Endothelial cell (in vitro differentiated cells): Measurements from ENCODE around the gene LENG8. TPM values are rescaled to one million over a fixed set of nuclear protein-coding genes. Genes with fewer than 3 reads are reported as not detected.
A peak's percentile ranks its signal among the peaks of the same experiment; 100 is the strongest.

Experiments
- DNase-seq: peaks from one replicate; pipeline ENCODE4 v3.0.0; 2021; ENCODE audit warnings: low spot score
- H3K27ac Mint-ChIP-seq: one replicate; pipeline ENCODE4 v1.8.0; 2021; ENCODE audit warnings: mixed read lengths, inconsistent platforms; ENCODE audit not compliant: unreplicated experiment
- H3K27me3 Mint-ChIP-seq: one replicate; pipeline ENCODE4 v1.8.0; 2021; ENCODE audit warnings: mild to moderate bottlenecking, moderate library complexity, mixed read lengths, inconsistent platforms; ENCODE audit not compliant: unreplicated experiment
- H3K36me3 Mint-ChIP-seq: one replicate; pipeline ENCODE4 v1.8.0; 2021; ENCODE audit warnings: mild to moderate bottlenecking, low read depth, mixed read lengths, inconsistent platforms; ENCODE audit not compliant: unreplicated experiment
- H3K4me1 Mint-ChIP-seq: one replicate; pipeline ENCODE4 v1.8.0; 2021; ENCODE audit warnings: mild to moderate bottlenecking, mixed read lengths, inconsistent platforms; ENCODE audit not compliant: unreplicated experiment
- H3K4me3 Mint-ChIP-seq: one replicate; pipeline ENCODE4 v1.8.0; 2021; ENCODE audit warnings: mild to moderate bottlenecking, mixed read lengths, inconsistent platforms; ENCODE audit not compliant: unreplicated experiment
- H3K9me3 Mint-ChIP-seq: one replicate; pipeline ENCODE4 v1.8.0; 2021; ENCODE audit warnings: mixed read lengths, inconsistent platforms; ENCODE audit not compliant: unreplicated experiment
- CTCF ChIP-seq: fragments of 200-600 bp; sonication (generic); IDR thresholded peaks from one replicate; pipeline ENCODE4 v1.5.0; 2021; ENCODE audit warnings: antibody characterized with exemption; ENCODE audit not compliant: unreplicated experiment
- total RNA-seq: library from RNA; stranded (reverse); fragmentation: NEBNext Ultra II Directional; extraction: Animal tissue kit (Norgen Biotek cat#: 25700); gene quantifications from one replicate; pipeline ENCODE4 v1.2.1, GENCODE V29; 2021; ENCODE audit not compliant: unreplicated experiment

LENG8 gene
- total RNA-seq, 1 donor from 2014 or later: 162 TPM

GRCh38 chr19:54462047-54462654 lies 13.2 kb downstream of the LENG8 start:
- Mint-ChIP-seq H3K4me1 (peaks cover 29% of the 10 kb centered on the region), H3K27me3 (peaks cover 32% of the 10 kb centered on the region), H3K36me3 (peaks cover 29% of the 10 kb centered on the region), H3K27ac (peak overlapping the region; percentile 80), H3K9me3 (no peaks in the 10 kb centered on the region), H3K4me3 (peak overlapping the region; percentile 69)
- TF ChIP-seq CTCF: no peak
- DNase-seq: no peak

- peaks cover 29% of the 10 kb centered on the region for H3K4me1 Mint-ChIP-seq
- peaks cover 32% of the 10 kb centered on the region for H3K27me3 Mint-ChIP-seq
- H3K27ac Mint-ChIP-seq: no peak overlapping the region
- H3K9me3 Mint-ChIP-seq: no peaks in the 10 kb centered on the region
- H3K4me3 Mint-ChIP-seq: no peak overlapping the region
- TF ChIP-seq CTCF: no peak
- DNase-seq: peak; percentile 61
- peaks cover 26% of the 10 kb centered on the region for H3K36me3 Mint-ChIP-seq
These were observed 13.9 kb downstream of the LENG8 start for GRCh38 chr19:54462655-54463530.

- H3K4me3 Mint-ChIP-seq: peak within 1 kb of the TSS; percentile 91
- no peak for TF ChIP-seq CTCF
- H3K27ac Mint-ChIP-seq: peak within 1 kb of the TSS; percentile 91
- DNase-seq: peak; percentile 88
- H3K27me3 Mint-ChIP-seq: peaks cover 28% of the 10 kb centered on the region
- peaks cover 29% of the 10 kb centered on the region for H3K4me1 Mint-ChIP-seq
- H3K9me3 Mint-ChIP-seq: no peaks in the 10 kb centered on the region
- peaks cover 19% of the 10 kb centered on the region for H3K36me3 Mint-ChIP-seq
These were observed 14.6 kb downstream of the LENG8 start, which contains the start of gene LENG9 for GRCh38 chr19:54463531-54464043. Gene LENG9, minus strand, starts transcription at chr19:54463778. Its CDS starts 252 bp downstream, at chr19:54463526.

GRCh38 chr19:54464044-54464629 lies 15.1 kb downstream of the LENG8 start:
- no peaks in the 10 kb centered on the region for H3K9me3 Mint-ChIP-seq
- peaks cover 25% of the 10 kb centered on the region for H3K4me1 Mint-ChIP-seq
- H3K27me3 Mint-ChIP-seq: peaks cover 26% of the 10 kb centered on the region
- DNase-seq: peak; percentile 62
- H3K4me3 Mint-ChIP-seq: peak overlapping the region; percentile 91
- no peak for TF ChIP-seq CTCF
- H3K27ac Mint-ChIP-seq: peak overlapping the region; percentile 91
- H3K36me3 Mint-ChIP-seq: peaks cover 13% of the 10 kb centered on the region
